Retinal pigment epithelial cell (primary cell): ENCODE results near the gene NDNF.
A peak's percentile ranks its signal among the peaks of the same experiment; 100 is the strongest.

ENCODE experiments used
- DNase-seq: peaks from one replicate; pipeline ENCODE4 v3.0.0-alpha.2; 2010; ENCODE audit warnings: low read depth
- H3K4me3 ChIP-seq: 2 replicates; pipeline ENCODE4 v1.5.1; 2011; ENCODE audit warnings: mild to moderate bottlenecking, low read length, control low read depth, moderate library complexity
- CTCF ChIP-seq: conservative IDR thresholded peaks from 2 replicates; pipeline ENCODE4 v1.5.1; 2011; ENCODE audit warnings: low read depth, low read length, control low read depth, inconsistent platforms

Gene NDNF

GRCh38 chr4:121091941-121092340 lies 19.6 kb upstream of the NDNF start:
- no peak for DNase-seq
- H3K4me3 ChIP-seq: no peak overlapping the region
- no peak for TF ChIP-seq CTCF

DNA sequence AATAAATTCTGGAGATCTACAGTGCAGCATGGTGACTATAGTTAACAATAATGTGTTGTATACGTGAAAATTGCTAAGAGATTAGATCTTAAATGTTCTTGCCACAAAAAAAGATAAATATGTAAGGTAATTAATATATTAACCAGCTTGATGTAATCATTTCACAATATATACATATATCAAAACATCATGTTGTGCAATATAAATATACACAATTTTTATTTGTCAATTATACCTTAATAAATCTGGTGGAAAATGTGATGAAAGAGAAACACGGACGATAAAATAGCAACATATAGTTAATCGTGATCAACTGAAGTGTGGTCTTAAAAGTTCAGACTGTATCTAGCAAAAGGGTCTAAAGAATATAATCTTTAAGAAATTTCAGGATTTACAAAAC lies 16.5 kb upstream of the NDNF start:
- no peak for DNase-seq
- TF ChIP-seq CTCF: no peak
- no peak overlapping the region for H3K4me3 ChIP-seq

DNA sequence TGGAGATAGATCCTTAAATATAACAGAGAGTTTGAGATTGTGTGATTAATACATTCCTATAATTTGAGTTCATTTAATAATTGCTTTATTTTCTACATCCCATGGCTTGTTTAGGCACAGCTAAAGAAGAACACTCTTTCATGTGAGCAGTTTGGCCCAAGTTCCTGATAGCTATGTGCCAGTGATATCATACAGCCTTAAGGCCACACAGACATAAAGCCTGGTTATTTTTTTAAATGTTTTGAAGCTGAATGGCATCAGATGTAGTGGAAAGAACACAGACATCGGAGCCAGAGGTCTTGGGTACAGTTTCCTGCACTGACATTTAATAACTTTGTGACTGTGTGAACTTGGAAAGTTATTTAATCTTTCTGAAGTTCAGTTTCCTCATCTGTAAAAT lies 7.0 kb upstream of the NDNF start:
- DNase-seq: no peak
- TF ChIP-seq CTCF: no peak
- H3K4me3 ChIP-seq: no peak overlapping the region

- no peak for DNase-seq
- no peak overlapping the region for H3K4me3 ChIP-seq
- no peak for TF ChIP-seq CTCF
Observed at GRCh38 chr4:121077496-121077895, 5.2 kb upstream of the NDNF start.

DNA sequence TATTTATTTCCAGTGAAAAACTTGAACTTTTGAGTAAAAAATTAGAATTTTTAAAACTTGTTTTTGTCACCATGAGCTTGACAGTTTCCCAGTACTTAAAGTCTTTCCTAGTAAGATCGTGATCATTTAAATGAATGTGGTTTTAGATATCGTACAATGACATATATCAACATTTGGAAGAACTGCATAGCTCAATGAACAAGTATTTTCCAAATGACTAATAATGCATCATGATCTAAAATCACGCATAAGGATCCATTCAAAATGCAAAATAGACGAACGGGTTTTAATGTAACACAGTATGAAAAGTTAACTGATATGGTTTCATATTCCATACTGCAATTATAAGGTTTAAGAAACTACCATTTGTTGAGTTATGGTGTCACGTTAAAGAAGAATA lies 4.1 kb upstream of the NDNF start:
- DNase-seq: no peak
- no peak overlapping the region for H3K4me3 ChIP-seq
- TF ChIP-seq CTCF: no peak

DNA sequence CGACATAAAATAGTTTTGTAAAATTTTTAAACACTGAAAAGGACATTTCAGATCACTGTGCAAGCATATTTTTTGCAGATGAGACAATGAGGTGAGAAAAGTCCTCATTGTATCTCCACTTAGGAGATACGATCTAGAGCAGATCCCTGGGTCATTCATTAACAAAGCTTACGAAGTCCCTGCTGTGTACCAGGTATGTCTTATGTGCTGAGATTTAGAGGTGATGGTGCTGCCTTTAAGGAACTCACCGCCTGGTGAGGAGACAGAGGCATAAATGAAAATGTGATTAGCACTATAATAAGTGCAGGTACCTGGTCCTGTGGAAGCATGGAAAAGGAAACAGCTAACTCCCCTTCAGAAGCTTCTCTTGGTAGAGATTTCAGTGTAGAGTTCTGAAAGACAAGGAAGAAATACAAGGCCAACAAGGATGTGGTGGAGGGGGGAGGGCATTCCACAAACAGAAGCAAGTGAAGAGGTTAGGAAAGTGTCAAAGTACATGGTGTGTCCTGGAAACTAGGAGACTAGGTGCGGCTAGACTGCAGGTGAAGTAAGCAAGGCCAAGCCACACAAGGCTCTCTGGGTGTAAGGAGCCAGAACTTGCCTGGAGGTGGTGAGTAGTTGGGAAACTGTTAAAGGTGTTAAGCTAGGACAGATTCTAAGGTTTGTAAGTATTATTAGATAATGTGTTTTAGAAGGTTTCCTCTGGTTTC lies 1.5 kb upstream of the NDNF start:
- H3K4me3 ChIP-seq: no peak overlapping the region
- TF ChIP-seq CTCF: no peak
- no peak for DNase-seq

GRCh38 chr4:121073004-121073435 lies 685 bp upstream of the NDNF start:
- H3K4me3 ChIP-seq: peak overlapping the region; percentile 54
- no peak for DNase-seq
- TF ChIP-seq CTCF: no peak
